Fibroblast of pulmonary artery (primary cell): ENCODE results near the gene LDHAL6B.
A peak's percentile ranks its signal among the peaks of the same experiment; 100 is the strongest.

ENCODE experiments used
- DNase-seq: peaks from one replicate; pipeline ENCODE4 v3.0.0-alpha.2; 2010; ENCODE audit warnings: low read depth
- H3K4me3 ChIP-seq: replicated peaks from 2 replicates; pipeline ENCODE4 v1.5.1; 2011; ENCODE audit warnings: low read depth, mild to moderate bottlenecking, control low read depth, low read length, moderate library complexity
- CTCF ChIP-seq: IDR thresholded peaks from 2 replicates; pipeline ENCODE4 v1.5.1; 2011; ENCODE audit warnings: mild to moderate bottlenecking, control low read depth, low read length, inconsistent platforms; ENCODE audit errors: missing control alignments

LDHAL6B gene

DNA sequence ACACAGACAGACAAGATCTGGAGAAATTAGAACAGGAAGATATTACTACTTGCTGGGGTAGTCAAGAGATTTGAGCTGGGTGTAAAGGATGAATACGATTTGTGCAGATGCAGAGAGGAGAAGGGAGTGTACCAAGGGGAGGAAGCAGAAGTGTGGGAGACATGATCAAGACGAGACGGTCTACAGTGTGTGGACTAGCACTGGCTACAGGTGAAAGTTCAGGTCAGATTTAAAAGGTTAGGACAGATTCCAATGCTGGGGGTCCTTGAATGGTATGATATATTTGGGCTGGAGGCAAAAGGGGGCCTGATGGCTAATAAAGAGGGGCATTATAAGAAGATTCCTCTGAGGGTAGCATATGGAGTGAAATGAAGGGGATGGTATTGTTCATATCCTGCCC is 12.1 kb downstream of the LDHAL6B start:
- TF ChIP-seq CTCF, result no peak
- no peak for DNase-seq
- H3K4me3 ChIP-seq, result no peak overlapping the region

DNA sequence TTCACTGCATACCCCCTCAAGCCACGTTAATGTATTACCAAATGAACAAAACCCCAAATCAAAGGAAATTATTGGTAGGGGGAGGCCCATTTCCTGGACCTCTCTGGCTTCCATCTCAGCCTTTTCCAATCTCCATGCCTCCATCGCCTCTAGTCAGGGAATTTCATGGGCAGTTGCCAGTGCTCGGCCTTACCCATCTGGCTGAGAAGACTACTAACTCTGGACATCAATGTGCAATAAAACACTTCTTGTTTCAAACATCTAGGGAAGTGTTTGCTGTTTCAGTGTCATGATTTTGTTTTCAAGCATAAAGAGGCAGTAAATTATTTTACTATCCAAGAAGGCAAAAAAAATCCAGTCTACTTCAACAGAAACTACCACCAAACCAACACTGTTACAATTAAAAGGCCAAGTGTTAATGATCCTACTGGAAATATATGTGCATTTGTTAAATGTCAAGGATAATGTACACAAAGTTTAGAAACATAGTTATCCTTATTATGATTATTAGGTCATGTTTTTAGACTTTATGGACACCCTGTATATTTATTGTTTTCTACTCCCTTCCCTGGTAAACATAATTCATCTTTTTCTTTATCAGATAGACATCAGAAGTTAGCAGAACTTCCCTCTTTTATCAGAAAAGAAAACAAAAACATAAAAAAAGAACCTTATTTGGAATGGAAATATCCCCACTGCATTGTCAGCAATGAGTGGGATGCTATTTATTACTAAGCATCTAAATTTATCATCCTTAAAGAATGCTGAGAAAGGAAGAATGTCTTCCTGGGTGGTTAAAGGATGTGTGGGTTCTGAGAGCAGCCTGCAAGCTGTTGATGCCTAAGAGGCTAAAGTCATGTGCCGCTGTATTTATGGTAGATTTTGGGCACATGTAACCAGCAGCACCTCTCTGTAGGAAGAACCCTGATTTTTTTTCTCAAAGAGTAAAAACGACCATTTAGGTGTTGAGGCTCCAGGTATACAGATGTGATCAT is 15.2 kb downstream of the LDHAL6B start:
- no peak overlapping the region for H3K4me3 ChIP-seq
- DNase-seq, result peak; percentile 90
- no peak for TF ChIP-seq CTCF

DNA sequence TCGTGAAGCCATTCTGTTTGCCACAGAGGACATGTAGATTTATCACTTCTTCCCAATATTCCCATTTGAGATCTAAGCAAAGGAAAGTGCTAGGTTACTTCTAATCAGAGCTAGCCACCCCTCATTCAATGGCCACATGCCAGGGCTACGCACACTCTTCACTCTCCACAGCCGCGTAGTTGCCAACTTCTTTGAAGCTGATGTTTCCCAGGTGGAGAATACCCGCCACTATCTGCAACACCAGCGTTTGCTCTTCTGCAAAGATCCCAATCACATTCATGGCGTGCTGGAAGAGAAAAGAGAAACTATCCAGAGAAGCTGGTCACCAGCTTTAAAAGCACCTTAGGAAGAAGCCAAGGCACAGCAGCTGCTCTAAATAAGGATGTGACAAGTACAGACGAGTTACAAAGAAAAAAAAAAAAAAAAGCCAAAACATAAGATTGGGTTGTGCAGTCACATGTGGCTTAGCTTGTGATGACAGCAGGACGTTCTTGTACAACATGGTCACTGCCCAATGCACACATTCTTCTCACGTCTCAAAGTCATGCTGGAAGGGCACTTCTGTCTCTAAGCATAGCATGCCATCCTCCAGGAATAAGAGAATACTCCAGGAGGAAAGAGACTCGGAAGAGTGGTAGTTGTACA is 16.4 kb downstream of the LDHAL6B start:
- TF ChIP-seq CTCF, result no peak
- no peak for DNase-seq
- H3K4me3 ChIP-seq, result no peak overlapping the region

GRCh38 chr15:59223736-59224135 is 17.1 kb downstream of the LDHAL6B start:
- DNase-seq, result no peak
- TF ChIP-seq CTCF, result no peak

DNA sequence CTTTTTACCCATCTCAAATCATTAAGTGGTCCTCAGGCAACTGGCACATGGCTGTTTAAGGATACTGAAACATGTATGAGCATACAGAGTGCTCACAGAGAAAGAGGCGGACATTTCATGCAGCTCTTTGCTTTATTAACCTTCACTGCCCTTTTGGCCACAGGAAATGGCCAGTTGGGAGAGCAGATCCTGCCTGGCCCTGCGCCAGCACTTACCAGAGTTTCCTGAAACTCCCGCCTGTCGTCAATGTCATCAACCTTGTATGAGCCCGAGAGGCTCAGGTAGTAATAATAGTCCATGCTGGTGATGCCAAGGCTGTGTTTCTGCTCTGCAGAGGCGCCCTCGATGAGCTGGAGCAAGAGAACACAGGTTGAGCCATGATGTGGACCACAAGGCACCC is 17.8 kb downstream of the LDHAL6B start:
- no peak overlapping the region for H3K4me3 ChIP-seq
- no peak for TF ChIP-seq CTCF
- DNase-seq, result no peak

More at GRCh38 chr15:59223736-59224135, 17.1 kb downstream of the LDHAL6B start:
- H3K4me3 ChIP-seq, result no peak overlapping the region

- no peak for DNase-seq
- no peak for TF ChIP-seq CTCF
- no peak overlapping the region for H3K4me3 ChIP-seq
Observed at GRCh38 chr15:59227021-59227420, 20.4 kb downstream of the LDHAL6B start.
